ENCODE measurements around the gene HDLBP.
"Not testable (repeated sequence)": the region's sequence is repeated elsewhere in the genome, so short reads cannot be mapped to it uniquely, and the experiment has no call there.

Gene HDLBP

DNA sequence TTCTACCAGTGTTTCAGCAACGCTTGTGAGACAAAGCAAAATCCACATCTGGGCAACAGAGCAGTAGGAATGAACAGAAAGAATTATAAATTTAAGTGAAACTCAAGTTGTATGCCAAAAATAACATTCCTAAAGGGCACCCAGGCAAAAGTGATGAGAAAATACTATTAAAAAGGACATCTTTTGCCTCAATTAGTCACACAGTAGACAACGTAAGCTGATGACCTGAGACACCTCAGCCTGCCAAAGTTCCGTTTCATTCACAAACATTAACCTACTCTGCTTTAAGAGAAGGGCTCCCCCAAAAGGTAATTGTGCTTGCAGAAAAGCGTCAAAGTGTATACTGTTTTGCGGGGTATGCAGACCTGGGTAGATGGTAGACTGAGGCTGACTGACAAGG lies 7.2 kb downstream of the HDLBP start:
- DNase-seq (ENCODE audit: low read depth in 2 of 2), result no peak

DNA sequence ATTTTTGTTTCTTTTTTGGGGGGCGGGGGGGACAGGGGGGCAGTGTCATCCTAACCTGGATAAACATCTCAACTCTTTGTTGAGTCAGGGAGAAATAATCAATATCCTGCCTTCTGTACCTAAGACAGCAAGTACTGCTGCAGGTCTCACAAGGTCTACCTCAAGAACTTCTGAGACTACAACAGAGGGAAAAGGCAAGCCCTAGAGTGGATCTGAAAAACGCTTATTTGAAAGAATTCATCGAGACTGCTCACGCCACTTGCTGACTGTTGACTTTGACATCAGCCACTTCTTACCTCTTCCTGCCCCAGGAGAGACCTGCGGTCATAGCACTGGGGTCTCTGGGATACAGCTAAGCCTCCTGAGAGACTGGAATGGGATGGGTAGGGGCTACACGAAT lies 8.4 kb downstream of the HDLBP start:
- DNase-seq (ENCODE audit: low read depth in 2 of 2), result no peak

DNA sequence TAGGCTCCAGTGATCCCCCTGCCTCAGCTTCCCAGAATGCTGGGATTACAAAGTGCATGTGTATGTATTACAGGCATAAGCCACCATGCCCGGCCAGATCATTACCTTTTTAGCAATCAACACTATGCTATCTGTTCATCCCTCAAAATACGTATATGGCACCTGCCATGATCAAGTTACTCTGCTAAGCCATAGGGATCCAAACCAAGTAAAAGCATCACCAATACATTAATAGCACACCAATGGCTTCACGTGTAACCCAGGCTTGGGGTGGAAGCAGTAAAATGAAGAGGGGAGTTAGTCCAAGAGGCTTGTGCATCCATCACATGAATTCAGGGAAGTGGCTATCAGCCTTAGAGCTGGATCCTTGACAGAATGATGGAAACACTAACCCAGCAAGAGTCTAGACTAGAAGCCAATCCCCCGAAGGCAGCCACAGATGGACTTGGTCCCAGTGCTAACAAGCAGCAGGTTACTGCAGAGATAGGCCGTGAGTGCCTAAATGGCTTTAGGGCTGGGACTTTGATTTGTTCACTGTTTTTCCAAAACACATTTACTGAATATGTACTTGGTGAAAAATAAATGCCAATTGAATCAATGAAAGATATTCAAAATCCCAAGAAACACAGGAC lies 11.3 kb downstream of the HDLBP start:
- DNase-seq (ENCODE audit: low read depth in 2 of 2), result no peak

DNA sequence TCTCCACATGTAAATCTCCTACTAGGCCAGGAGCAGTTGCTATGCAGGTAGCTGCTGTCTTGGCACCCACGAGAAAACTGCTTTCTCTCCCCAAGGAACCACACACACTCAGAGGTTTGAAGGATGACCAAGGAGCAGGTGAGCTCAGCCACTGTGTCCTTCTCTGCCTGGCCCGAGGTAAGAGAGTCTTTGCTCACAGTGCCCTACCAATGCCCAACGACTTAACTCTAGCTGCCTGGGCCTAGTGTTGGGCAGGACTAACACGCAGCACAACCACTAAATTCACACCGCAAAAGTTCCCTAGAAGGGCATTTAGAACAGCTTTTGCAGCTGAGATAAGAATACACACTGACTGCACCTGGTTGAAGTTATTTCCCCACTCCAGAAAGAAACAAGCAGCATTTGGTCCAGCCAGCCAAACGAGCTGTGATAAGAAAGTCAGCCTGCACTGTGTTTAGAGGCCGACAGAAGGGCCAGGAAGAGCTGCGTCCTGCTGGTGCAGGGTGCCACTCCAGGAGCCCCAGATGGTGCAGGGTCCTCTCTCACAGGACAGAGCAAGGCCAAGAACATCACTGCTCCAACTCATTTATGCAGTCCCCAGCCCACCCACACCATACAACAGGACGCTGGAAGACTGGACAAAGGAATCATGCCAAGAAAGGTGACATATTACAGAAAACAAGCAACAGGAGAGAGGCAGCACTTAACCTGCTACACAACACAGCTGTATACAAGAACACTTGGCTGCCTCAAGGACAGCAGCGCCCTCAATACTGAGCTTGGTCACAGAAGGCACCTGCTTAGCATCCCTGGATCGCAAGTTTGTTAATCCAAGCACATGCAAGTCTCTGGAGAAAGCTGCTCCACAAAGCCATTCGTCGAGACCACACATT lies 12.5 kb downstream of the HDLBP start:
- no peak for DNase-seq (ENCODE audit: low read depth in 2 of 2)

DNA sequence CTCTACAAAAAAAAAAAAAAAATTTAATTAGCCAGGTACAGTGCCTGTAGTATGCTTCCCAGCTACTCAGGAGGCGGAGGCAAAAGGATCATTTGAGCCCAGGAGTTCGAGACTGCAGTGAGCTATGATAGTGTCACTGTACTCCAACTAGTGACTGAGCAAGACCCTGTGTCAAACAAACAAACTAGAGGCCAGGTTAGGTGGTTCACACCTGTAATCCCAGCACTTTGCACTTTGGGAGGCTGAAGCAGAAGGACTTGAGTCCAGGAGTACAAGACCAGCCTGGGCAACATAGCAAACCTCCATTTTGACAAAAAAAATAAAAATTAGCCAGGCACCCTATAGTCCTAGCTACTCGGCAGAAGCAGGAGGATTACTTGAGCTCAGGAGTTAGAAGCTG lies 13.4 kb downstream of the HDLBP start:
- no peak for DNase-seq (ENCODE audit: low read depth in 2 of 2)

DNA sequence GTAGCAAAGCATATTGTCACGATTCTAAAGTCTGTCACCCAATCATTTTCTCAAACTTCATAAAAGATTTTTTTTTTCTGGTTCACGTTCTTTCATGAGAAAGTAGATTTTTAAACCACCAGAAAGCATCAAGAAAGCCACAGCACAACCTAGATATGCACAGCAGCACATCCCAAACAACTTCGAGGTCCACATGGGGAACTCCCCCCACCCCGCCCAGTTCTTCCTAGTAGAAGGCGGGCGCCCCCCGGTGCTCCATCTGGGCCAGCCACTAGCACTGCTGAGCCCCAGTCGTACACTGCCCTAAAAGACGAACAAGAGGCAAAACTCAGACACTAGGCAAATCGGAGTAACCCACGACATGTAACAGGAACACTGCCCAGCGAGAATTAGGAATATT lies 15.5 kb downstream of the HDLBP start:
- no peak for DNase-seq (ENCODE audit: low read depth in 2 of 2)

DNA sequence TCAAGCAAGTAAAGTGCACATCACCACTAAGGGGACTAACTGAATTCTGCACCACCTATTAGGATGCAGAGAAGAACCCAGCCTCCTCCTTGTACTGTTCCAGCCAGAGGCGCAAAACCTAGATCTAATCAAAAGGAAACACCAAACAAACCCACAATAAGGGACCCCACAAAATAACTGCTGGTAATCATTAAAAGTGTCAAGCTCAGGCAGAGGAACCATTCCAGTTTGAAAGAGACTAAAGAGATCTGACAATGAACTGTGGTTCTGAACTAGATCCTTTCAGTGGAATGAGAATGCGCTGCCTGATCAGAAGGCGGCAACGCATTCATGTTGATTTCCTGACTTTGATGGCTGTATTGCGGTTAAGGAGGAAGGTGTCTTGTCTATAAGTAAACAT lies 16.8 kb downstream of the HDLBP start:
- DNase-seq (ENCODE audit: low read depth in 2 of 2), result no peak

DNA sequence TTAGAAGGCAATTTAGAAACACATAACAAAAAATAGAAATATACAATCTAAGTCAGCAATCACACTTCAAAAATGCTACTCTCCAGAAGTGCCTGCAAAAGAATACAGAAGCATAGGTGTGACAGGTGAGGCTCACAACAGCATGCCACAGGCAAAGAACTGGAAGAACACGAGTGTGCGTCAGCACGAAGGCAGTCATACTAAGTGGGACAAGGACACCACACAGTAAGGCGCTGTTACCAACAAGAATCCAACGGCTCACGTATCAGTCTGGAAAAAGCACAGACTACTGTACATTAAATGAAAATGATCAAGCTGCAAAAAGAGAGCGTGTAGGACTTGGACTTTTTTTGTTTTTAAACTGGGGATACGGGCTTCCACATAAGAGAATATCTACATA lies 18.7 kb downstream of the HDLBP start:
- no peak for DNase-seq (ENCODE audit: low read depth in 2 of 2)

DNA sequence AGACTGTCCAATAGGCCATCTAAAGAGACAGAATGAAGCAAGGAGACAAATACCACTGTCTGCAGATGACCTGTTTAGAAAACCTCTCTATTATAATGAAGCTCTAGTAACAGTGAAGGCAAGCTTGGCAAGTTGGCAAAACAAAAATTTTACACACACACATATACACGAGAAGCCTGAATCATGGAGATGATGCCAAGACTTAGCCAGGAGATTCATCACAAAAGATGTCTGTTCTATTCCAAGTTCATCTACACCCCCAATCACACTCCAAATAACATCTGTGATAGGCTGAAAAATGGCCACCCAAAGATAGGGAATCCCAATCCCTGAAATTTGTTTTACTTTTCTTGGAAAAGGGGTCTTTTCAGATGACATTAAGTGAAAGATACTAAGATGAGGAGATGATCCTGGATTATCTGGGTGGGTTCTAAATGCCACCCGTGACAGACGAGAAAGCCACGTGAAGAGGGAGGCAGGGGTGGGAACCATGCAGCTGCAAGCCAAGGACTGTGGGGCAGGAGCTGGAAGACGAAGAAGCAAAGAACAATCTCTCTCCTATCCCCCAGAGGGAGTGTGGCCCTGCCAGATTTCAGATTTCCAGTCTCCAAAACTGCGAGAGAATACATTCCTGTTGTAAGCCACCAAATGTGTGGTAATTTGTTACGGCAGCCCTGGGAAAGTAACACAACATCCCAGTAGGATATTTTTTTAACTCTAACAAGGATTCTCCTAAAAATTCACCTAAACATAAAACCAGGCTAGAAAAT lies 20.0 kb downstream of the HDLBP start:
- no peak for DNase-seq (ENCODE audit: low read depth in 2 of 2)

DNA sequence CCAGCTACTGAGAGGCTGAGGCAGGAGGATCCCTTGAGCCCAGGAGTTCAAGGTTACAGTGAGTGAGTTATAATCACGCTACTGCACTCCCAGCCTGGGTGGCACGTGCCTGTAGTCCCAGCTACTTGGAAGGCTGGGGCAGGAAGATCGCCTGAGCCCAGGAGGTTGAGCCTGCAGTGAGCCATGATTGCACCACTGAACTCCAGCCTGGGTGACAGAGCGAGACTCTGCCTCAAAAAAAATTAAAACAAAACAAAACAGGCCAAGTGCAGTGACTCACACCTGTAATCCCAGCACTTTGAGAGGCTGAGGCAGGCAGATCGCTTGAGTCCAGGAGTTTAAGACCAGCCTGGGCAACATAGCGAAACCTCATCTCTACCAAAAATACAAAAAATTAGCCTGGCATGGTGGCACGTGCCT lies 22.1 kb downstream of the HDLBP start:
- DNase-seq (ENCODE audit: low read depth in 2 of 2), result not testable (repeated sequence)

DNA sequence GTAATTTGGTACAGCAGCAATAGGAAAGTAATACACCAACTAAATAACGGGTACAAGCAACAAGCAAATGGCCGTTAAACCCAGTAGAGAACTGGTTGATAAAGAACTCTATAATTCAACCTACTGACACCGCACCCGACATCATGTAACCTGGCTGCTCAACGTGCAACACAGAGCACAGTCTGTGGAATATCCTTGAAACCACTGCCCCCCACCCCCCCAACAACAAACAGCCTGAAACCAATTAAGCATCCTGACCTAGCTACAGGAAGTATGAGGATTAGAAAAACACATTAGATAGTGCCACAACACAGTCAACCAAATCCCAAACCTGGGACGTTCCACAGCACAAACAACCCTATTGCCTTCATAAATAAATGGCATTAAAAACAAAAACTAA lies 23.5 kb downstream of the HDLBP start:
- DNase-seq (ENCODE audit: low read depth in 2 of 2), result no peak

DNA sequence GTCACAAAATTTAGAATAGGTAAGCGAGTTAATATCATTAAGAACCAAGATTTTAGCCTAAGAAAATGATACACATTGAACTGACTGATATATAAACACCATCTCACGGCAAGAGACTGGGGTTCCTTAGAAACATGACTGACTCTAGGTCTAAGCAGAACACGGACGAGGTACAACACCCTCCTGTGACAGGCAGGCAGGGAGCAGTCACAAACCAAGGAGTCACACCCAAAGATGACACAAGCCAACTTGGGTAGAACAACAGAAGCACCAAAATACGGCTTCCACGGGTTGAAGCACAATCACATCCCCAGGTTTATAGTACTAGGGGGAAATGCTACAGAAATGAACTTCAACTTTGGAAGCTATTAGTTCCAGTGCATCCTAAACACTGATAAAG lies 24.3 kb downstream of the HDLBP start:
- no peak for DNase-seq (ENCODE audit: low read depth in 2 of 2)

DNA sequence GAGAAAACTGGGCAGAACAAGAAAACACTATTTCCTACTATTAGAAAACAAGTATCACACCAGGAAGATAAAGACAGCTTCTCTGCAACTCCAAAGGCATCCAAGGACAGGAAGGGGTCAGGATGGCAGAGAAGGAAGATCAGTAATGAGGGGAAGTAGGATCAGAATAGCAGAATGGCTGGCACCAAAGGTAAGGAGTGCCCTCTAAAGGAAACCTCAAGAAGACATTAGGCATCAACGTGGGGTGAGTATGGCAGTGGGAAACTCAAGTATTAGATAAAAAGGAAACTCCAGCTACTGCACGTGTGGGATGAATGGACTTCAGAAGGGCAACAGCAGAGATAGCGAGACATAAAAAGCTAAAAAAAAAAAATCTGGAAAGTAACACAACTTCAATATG lies 25.9 kb downstream of the HDLBP start:
- DNase-seq (ENCODE audit: low read depth in 2 of 2), result no peak

DNA sequence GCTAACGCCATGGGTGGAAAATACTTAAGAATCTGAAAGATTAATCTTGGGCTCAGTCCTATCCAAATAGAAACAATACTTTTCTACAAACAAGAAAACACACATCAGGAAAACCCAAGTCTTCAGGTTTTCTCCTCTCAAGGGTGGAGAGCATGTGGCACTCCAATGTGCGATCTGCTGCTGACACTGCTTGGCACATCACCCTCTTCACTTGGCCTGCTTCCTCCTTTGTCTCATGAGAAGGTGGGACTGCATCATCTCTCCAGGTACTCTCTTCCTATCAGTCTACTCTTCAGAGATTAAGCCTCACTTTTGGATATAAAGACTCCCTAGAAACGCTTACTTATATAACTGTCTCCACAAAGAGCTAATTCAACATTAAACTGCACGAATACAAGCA lies 26.4 kb downstream of the HDLBP start:
- DNase-seq (ENCODE audit: low read depth in 2 of 2), result no peak

DNA sequence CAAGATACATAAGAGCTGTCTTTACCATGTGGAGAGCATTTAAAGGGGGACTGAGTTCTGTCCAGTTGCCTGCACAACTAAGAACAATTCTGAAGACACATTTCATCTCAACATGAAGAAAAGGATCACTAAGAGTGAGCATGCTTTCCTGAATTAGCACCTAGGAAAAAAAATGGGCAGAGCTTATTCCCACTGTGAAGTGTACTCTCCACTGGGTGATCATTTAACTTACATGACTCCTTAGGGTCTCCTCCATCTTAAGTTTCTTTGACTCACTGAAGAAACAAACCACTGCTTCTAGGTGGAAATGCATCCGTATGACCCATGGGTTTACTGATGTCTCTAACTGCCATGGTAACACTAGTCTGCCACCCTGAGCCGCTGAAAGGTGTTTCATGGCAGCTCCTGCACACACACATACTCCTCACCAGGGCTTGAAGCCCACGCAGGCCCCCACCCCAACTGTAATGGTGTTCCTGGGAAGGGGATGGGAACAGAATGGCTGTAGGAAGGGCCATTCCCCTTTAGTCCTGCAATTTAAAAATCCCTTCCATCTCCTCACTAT lies 27.1 kb downstream of the HDLBP start:
- no peak for DNase-seq (ENCODE audit: low read depth in 2 of 2)

DNA sequence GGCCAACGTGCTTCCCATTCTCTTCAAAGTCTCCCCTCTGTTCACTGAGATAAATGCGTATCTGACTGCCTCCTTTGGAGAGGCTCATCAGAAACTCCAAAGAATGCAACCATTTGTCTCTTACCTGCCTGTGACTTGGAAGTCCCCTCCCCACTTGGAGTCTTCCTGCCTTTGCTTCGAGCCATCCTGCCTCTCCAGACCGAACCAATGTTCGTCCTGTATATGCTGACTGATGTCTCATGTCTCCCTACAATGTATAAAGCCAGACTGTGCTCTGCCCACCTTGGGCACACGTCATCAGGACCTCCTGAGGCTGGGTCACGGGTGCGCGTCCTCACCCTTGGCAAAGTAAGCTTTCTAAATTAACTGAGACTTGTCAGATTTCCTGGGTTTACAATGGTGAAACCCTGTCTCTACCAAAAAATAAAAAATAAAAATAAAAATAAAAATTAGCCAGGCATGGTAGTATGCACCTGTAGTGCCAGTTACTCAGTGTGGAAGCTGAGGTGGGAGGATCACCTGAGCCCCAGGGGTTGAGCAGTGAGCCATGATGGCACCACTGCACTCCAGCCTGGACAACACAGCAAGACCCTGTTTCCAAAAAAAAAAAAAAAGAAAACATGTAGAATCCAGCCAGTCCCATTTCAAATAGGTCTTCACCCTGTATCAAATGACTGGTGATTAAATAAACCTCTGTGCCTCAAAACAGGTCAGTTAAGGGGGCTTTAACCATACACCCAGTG lies 29.0 kb downstream of the HDLBP start:
- no peak for DNase-seq (ENCODE audit: low read depth in 2 of 2)

DNA sequence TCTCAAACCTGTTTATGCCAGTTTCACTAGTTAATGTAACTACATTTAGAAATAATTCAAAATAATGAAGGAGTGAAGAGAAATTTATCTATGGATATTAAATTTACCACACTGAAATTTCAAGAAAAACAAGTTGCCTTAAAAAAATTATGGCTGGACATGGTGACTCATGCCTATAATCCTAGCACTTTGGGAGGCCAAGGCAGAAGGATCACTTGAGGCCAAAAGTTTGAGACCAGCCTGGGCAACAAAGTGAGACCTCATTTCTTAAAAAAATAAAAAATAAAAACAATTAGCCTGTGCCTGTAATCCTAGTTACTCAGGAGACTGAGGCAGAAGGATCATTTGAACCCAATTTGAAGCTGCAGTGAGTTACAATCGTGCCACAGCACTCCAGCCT lies 29.9 kb downstream of the HDLBP start:
- no peak for DNase-seq (ENCODE audit: low read depth in 2 of 2)

DNA sequence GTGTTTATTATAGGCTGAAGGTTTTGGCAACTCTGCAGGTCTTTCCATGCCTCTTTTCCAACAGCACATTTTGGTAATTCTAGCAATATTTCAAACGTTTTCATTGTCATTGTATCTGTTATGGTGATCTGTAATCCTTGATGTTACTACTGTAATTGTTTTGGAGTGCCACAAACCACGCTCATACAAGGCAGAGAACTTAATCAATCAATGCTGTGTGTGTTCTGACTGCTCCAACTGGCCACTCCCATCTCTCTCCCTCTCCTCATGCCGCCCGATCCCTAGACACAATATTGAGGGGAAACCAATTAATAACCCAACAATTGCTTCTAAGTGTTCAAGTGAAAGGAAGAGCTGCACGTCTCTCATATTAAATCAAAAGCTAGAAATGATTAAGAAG lies 32.9 kb downstream of the HDLBP start:
- DNase-seq (ENCODE audit: low read depth in 2 of 2), result no peak

DNA sequence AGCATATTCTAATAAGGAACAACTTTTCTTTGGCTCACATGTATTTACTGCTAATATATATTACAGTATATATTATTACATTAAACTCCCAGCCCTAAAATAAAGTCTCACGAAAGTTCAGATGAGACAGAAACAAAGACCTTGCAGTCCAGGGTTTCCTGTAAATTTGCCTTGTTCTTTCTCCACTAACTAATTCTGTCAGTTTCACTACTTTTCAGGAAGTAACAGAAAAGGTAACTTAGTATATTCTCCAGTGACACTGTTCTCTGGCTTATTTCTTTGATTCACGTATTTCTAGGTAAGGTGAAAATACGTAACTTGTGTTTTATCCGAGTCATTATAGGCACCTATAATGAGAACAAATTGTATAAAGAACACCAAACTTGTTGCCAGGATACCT lies 35.2 kb downstream of the HDLBP start:
- DNase-seq (ENCODE audit: low read depth in 2 of 2), result no peak

DNA sequence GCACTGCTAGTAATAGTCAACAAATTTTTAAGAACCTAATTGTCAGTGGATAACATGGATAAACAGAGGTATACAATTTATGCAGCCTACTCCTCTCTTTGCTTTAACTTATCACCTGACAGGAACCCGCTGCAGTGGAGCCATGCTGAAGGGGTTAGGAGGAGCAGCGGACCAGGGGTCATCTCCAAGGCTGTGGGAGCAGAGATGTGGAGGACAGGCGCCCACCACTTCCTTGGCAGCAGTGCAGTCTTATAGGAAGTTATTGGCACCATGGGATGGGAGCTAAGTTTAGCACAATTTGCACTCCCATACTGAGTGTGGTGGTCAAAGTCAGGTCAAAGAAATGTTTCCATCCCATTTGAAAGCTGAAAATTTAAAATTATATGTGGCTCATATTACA lies 35.6 kb downstream of the HDLBP start:
- DNase-seq (ENCODE audit: low read depth in 2 of 2), result no peak

DNA sequence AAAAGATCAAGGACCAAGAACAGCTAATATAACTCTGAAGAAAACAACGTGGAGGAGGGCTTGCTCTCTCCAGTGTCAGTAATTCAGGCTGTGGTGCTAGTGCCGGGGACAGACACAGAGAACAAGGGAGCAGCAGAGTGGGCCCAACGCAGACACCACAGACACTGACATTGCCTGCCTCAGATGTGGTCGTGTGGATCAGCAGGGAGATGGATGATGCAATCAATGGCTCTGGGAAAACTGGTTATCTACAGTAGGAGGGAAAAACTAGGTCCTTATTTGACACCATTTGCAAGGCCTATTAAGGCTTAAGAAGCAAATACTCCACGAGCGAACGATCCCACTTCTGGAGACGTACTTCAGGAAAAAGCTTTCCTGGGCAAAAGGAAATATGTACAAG lies 36.1 kb downstream of the HDLBP start:
- no peak for DNase-seq (ENCODE audit: low read depth in 2 of 2)

DNA sequence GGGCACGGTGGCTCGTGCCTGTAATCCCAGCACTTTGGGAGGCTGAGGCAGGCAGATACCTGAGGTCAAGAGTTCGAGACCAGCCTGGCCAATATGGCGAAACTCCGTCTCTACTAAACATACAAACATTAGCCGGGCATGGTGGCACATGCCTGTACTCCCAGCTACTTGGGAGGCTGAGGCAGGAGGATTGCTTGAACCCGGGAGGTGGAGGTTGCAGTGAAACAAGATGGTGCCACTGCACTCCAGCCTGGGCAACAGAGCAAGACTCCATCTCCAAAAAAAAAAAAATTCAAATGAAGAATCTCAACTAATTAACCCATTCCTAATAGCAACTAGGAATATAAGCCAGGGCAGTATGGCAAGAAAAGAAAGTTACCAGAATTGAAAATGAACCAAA lies 37.2 kb downstream of the HDLBP start:
- not testable (repeated sequence) for DNase-seq (ENCODE audit: low read depth in 2 of 2)

All from stimulated activated CD8-positive, alpha-beta memory T cell treated with anti-CD3 and anti-CD28 coated beads, Interleukin-2, amount 100 ng/mL, for 1 hour (primary cell).